SK-N-SH (cell line): ENCODE measurements around the gene SIGLEC12. TPM values are rescaled to one million over a fixed set of nuclear protein-coding genes. Genes with fewer than 3 reads are reported as not detected.

Experiments used
- CTCF ChIA-PET: fragments of 300-600, 350-600 bp; formaldehyde crosslinking; extraction: SDS; loops from one replicate; lab custom pipeline; 2021; lab: Yijun Ruan, JAX
- POLR2A ChIA-PET: fragments of 350-600 bp; sonication (Branson Sonifier 250); formaldehyde crosslinking; extraction: SDS; loops from one replicate; lab custom pipeline; 2020; ENCODE audit warnings: antibody characterized with exemption, inconsistent platforms; lab: Yijun Ruan, JAX
- DNase-seq: peaks from one replicate; pipeline ENCODE4 v3.0.0; 2012
- H2AFZ ChIP-seq: fragments of 200-600 bp; sonication (generic); 2 replicates; pipeline ENCODE4 v1.8.1; 2016; ENCODE audit warnings: antibody characterized with exemption, mild to moderate bottlenecking, low read depth
- H3F3A ChIP-seq: fragments of 200-600 bp; sonication (generic); replicated peaks from 2 replicates; pipeline ENCODE3; 2016; ENCODE audit warnings: antibody characterized with exemption, mild to moderate bottlenecking; ENCODE audit not compliant: insufficient read depth
- H3K27ac ChIP-seq, 2 experiments: fragments of 200-500 bp in 1 of 2; fragments of 200-600 bp in 1 of 2; sonication (Bioruptor generic) in 1 of 2; sonication (generic), shearing (Covaris generic) in 1 of 2; 2 replicates each; pipeline versions ENCODE4 v1.5.1 to v1.6.1; 2014 to 2016; ENCODE audit warnings: low read depth in 2 of 2, inconsistent platforms in 1 of 2, low read length in 1 of 2, mild to moderate bottlenecking in 1 of 2, mixed read lengths in 1 of 2
- H3K27me3 ChIP-seq: fragments of 200-600 bp; sonication (generic), shearing (Covaris generic); 2 replicates; pipeline ENCODE4 v1.6.1; 2016; ENCODE audit warnings: mixed run types; ENCODE audit not compliant: insufficient read depth
- H3K36me3 ChIP-seq, 2 experiments: fragments of 200-500 bp in 1 of 2; fragments of 200-600 bp in 1 of 2; sonication (Bioruptor generic) in 1 of 2; sonication (generic) in 1 of 2; replicated peaks in 1 of 2; 2 replicates each; pipeline versions ENCODE3 to v1.5.1; 2014 to 2016; ENCODE audit warnings: low read length in 1 of 2, mild to moderate bottlenecking in 1 of 2; ENCODE audit not compliant: insufficient read depth in 2 of 2, control insufficient read depth in 1 of 2
- H3K4me1 ChIP-seq, 2 experiments: fragments of 200-500 bp in 1 of 2; fragments of 200-600 bp in 1 of 2; sonication (Bioruptor generic) in 1 of 2; sonication (generic), shearing (Covaris generic) in 1 of 2; 2 replicates each; pipeline versions ENCODE4 v1.5.1 to v1.6.1; 2014 to 2016; ENCODE audit warnings: low read depth in 1 of 2, low read length in 1 of 2, mixed run types in 1 of 2; ENCODE audit not compliant: insufficient read depth in 2 of 2, control insufficient read depth in 1 of 2
- H3K4me2 ChIP-seq: fragments of 200-600 bp; sonication (generic), shearing (Covaris generic); 2 replicates; pipeline ENCODE4 v1.6.1; 2017; ENCODE audit warnings: mixed run types
- H3K4me3 ChIP-seq, 2 experiments: fragments of 200-500 bp in 1 of 2; fragments of 200-600 bp in 1 of 2; sonication (Bioruptor generic) in 1 of 2; sonication (generic), shearing (Covaris generic) in 1 of 2; 2 replicates each; pipeline versions ENCODE4 v1.5.1 to v1.8.1; 2014 to 2016; ENCODE audit warnings: low read depth in 2 of 2, inconsistent platforms in 1 of 2, low read length in 1 of 2, mild to moderate bottlenecking in 1 of 2, mixed read lengths in 1 of 2, moderate library complexity in 1 of 2
- H3K79me2 ChIP-seq: fragments of 200-600 bp; sonication (generic); 2 replicates; pipeline ENCODE4 v1.8.1; 2017; ENCODE audit warnings: mild to moderate bottlenecking; ENCODE audit not compliant: insufficient read depth
- H3K9ac ChIP-seq: fragments of 200-600 bp; sonication (generic); 2 replicates; pipeline ENCODE4 v1.6.1; 2017; ENCODE audit warnings: mixed run types
- H3K9me2 ChIP-seq: fragments of 200-600 bp; sonication (generic); 2 replicates; pipeline ENCODE4 v1.6.1; 2017; ENCODE audit warnings: mixed run types
- H3K9me3 ChIP-seq: fragments of 200-600 bp; sonication (generic); 2 replicates; pipeline ENCODE4 v1.6.1; 2017; ENCODE audit warnings: mixed run types, mild to moderate bottlenecking, moderate library complexity
- H4K20me1 ChIP-seq: fragments of 200-600 bp; sonication (generic); 2 replicates; pipeline ENCODE4 v1.6.1; 2017; ENCODE audit warnings: mild to moderate bottlenecking, mixed run types; ENCODE audit not compliant: insufficient read depth
- ELF1 ChIP-seq: IDR thresholded peaks from 2 replicates; pipeline ENCODE4 v1.4.0; 2012
- EZH2phosphoT487 ChIP-seq: fragments of 200-600 bp; sonication (generic); IDR thresholded peaks from 2 replicates; pipeline ENCODE4 v1.6.1; 2017; ENCODE audit warnings: low read depth, mixed run types, mild to moderate bottlenecking, antibody characterized with exemption, moderate library complexity, borderline replicate concordance
- FOXJ3 ChIP-seq: sonication (generic); formaldehyde crosslinking; IDR thresholded peaks from 2 replicates; pipeline ENCODE4 v1.5.1; 2020; ENCODE audit warnings: mild to moderate bottlenecking, missing genetic modification reagents
- FOXM1 ChIP-seq: IDR thresholded peaks from 2 replicates; pipeline ENCODE4 v1.4.0; 2012; ENCODE audit warnings: low read depth, mild to moderate bottlenecking
- GATA2 ChIP-seq: sonication (generic); formaldehyde crosslinking; IDR thresholded peaks from 2 replicates; pipeline ENCODE4 v1.5.0; 2020; ENCODE audit warnings: mild to moderate bottlenecking, missing genetic modification reagents
- MEF2A ChIP-seq: IDR thresholded peaks from 2 replicates; pipeline ENCODE4 v1.4.0; 2012; ENCODE audit warnings: low read depth, borderline replicate concordance
- POLR2AphosphoS5 ChIP-seq: IDR thresholded peaks from 2 replicates; pipeline ENCODE4 v1.6.1; 2012; ENCODE audit warnings: low read depth, low read length
- RFX5 ChIP-seq: IDR thresholded peaks from 2 replicates; pipeline ENCODE4 v1.6.1; 2012; ENCODE audit warnings: mild to moderate bottlenecking, improper control_type of control experiment, low read length
- RXRA ChIP-seq: IDR thresholded peaks from 2 replicates; pipeline ENCODE4 v1.4.0; 2012; ENCODE audit warnings: low read depth, mild to moderate bottlenecking, borderline replicate concordance
- SMC3 ChIP-seq: IDR thresholded peaks from 2 replicates; pipeline ENCODE4 v1.6.1; 2012; ENCODE audit warnings: low read depth, low read length, improper control_type of control experiment
- TEAD4 ChIP-seq: IDR thresholded peaks from 2 replicates; pipeline ENCODE4 v1.4.0; 2012; ENCODE audit warnings: mild to moderate bottlenecking, borderline replicate concordance; ENCODE audit not compliant: insufficient read depth
- WGBS: methylation state at CpG from one replicate; pipeline ENCODE4 v1.1.6; 2017; ENCODE audit warnings: low lambda C conversion rate; 5-methylcytosine and 5-hydroxymethylcytosine counted together
- polyA plus RNA-seq, 3 experiments: library from polyadenylated mRNA; depleted of rRNA; stranded (reverse); fragments of >200 nt; gene quantifications; 2 replicates each; pipeline ENCODE4 v1.2.3, GENCODE V29; 2012
- TF ChIP-seq, protein P1 (sequence below): IDR thresholded peaks from 2 replicates; pipeline ENCODE4 v1.4.0; 2012; ENCODE audit warnings: low read depth, borderline replicate concordance
- TF ChIP-seq, protein P2 (sequence below): fragments of 150-350 bp; IDR thresholded peaks from 2 replicates; pipeline ENCODE4 v1.6.1; 2016; ENCODE audit warnings: mild to moderate bottlenecking, low read depth, low read length
- TF ChIP-seq, protein P3 (sequence below): fragments of 150-350 bp; IDR thresholded peaks from 2 replicates; pipeline ENCODE4 v1.6.1; 2017; ENCODE audit warnings: antibody characterized with exemption, low read length, low read depth, borderline replicate concordance
- TF ChIP-seq, protein P4 (sequence below): IDR thresholded peaks from 2 replicates; pipeline ENCODE4 v1.4.0; 2012; ENCODE audit warnings: low read depth, borderline replicate concordance

The SIGLEC12 gene
- polyA plus RNA-seq, 1 of the 3 experiments (the other 2 are of a cell fraction): not detected

DNA sequence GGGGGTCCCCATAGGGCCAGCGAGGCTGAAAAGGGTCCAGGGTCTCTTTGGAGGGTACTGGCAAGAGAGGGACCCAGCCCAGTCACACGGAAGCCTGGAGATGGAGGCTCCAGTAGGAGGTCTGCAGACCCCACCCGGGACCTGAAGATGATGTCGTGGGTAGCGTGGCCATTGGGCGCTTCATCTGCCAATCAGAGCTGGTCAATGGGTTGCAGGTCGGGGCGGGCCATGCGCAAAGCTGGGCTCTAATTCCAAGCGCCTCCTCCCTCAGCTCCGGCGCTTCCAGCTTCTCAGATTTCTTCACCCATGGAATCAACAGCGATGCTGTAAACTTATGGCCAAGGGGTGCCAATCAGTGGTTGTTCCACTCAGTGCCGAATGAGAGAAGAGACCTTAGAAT is 10.9 kb downstream of the SIGLEC12 start:
- H3K36me3 ChIP-seq: no peaks in the 10 kb centered on the region
- TF ChIP-seq RXRA (no peak), RFX5 (no peak), ELF1 (no peak), FOXJ3 (CRISPR knock-in tag) (no peak), MEF2A (no peak), POLR2AphosphoS5 (no peak), EZH2phosphoT487 (no peak)
- TF ChIP-seq, protein P1, sequence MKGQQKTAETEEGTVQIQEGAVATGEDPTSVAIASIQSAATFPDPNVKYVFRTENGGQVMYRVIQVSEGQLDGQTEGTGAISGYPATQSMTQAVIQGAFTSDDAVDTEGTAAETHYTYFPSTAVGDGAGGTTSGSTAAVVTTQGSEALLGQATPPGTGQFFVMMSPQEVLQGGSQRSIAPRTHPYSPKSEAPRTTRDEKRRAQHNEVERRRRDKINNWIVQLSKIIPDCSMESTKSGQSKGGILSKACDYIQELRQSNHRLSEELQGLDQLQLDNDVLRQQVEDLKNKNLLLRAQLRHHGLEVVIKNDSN: no peak
- TF ChIP-seq, protein P2, sequence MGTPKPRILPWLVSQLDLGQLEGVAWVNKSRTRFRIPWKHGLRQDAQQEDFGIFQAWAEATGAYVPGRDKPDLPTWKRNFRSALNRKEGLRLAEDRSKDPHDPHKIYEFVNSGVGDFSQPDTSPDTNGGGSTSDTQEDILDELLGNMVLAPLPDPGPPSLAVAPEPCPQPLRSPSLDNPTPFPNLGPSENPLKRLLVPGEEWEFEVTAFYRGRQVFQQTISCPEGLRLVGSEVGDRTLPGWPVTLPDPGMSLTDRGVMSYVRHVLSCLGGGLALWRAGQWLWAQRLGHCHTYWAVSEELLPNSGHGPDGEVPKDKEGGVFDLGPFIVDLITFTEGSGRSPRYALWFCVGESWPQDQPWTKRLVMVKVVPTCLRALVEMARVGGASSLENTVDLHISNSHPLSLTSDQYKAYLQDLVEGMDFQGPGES: no peak
- TF ChIP-seq, protein P3, sequence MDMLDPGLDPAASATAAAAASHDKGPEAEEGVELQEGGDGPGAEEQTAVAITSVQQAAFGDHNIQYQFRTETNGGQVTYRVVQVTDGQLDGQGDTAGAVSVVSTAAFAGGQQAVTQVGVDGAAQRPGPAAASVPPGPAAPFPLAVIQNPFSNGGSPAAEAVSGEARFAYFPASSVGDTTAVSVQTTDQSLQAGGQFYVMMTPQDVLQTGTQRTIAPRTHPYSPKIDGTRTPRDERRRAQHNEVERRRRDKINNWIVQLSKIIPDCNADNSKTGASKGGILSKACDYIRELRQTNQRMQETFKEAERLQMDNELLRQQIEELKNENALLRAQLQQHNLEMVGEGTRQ: no peak
- TF ChIP-seq, protein P4, sequence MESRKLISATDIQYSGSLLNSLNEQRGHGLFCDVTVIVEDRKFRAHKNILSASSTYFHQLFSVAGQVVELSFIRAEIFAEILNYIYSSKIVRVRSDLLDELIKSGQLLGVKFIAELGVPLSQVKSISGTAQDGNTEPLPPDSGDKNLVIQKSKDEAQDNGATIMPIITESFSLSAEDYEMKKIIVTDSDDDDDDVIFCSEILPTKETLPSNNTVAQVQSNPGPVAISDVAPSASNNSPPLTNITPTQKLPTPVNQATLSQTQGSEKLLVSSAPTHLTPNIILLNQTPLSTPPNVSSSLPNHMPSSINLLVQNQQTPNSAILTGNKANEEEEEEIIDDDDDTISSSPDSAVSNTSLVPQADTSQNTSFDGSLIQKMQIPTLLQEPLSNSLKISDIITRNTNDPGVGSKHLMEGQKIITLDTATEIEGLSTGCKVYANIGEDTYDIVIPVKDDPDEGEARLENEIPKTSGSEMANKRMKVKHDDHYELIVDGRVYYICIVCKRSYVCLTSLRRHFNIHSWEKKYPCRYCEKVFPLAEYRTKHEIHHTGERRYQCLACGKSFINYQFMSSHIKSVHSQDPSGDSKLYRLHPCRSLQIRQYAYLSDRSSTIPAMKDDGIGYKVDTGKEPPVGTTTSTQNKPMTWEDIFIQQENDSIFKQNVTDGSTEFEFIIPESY: no peak
- H3F3A ChIP-seq: no peaks in the 10 kb centered on the region
- no peak overlapping the region for H3K4me3 ChIP-seq
- no peaks in the 10 kb centered on the region for H4K20me1 ChIP-seq
- no peak for DNase-seq
- H3K9me2 ChIP-seq: no peaks in the 10 kb centered on the region
- CTCF ChIA-PET: interaction anchor here (1.2 kb wide), 1 partner anchor 24 kb away, joined by 3 read pairs; no protein-coding TSS in a partner anchor
- H3K27me3 ChIP-seq: peaks cover under 1% of the 10 kb centered on the region; the same call in 1 of the 2 replicates
- H3K4me2 ChIP-seq: no peak overlapping the region
- WGBS: 2% methylated on average over 6 of the region's 14 CpGs
- no peaks in the 10 kb centered on the region for H3K9me3 ChIP-seq
- H3K9ac ChIP-seq: no peak overlapping the region
- no peaks in the 10 kb centered on the region for H3K79me2 ChIP-seq
- no peak overlapping the region for H2AFZ ChIP-seq
- POLR2A ChIA-PET: no interaction called here
- no peaks in the 10 kb centered on the region for H3K4me1 ChIP-seq
- no peak overlapping the region for H3K27ac ChIP-seq

- TF ChIP-seq SMC3 (no peak), ELF1 (no peak), TEAD4 (no peak), GATA2 (no peak), FOXM1 (no peak), POLR2AphosphoS5 (no peak)
- TF ChIP-seq, protein P3: no peak
- no peaks in the 10 kb centered on the region for H3K9me3 ChIP-seq
- DNase-seq: no peak
- POLR2A ChIA-PET: no interaction called here
- CTCF ChIA-PET: no interaction called here
- H3K27me3 ChIP-seq: no peaks in the 10 kb centered on the region; the same call in 1 of the 2 replicates
- H3K4me3 ChIP-seq: no peak overlapping the region
- no peaks in the 10 kb centered on the region for H3K9me2 ChIP-seq
- H3F3A ChIP-seq: no peaks in the 10 kb centered on the region
- H3K79me2 ChIP-seq: no peaks in the 10 kb centered on the region
- H3K27ac ChIP-seq: no peak overlapping the region
- H3K36me3 ChIP-seq: no peaks in the 10 kb centered on the region
- 0% methylated on average over 2 of the region's 2 CpGs for WGBS
- no peaks in the 10 kb centered on the region for H4K20me1 ChIP-seq
- no peak overlapping the region for H2AFZ ChIP-seq
- H3K4me2 ChIP-seq: no peak overlapping the region
- H3K9ac ChIP-seq: no peak overlapping the region
- H3K4me1 ChIP-seq: no peaks in the 10 kb centered on the region
Measured at GRCh38 chr19:51489113-51489512, 12.5 kb downstream of the SIGLEC12 start.
